Naive thymus-derived CD8-positive, alpha-beta T cell (primary cell): ENCODE results near the gene DDIAS. TPM values are rescaled to one million over a fixed set of nuclear protein-coding genes. Genes with fewer than 3 reads are reported as not detected.

Experiments
- ATAC-seq, 2 donors: fragments of 150-1000 bp; cut with Tn5 transposase in 1 of 2; sonication (Bioruptor Pico), chemical (Tn5 transposase) in 1 of 2; 1 replicate in 1 of 2; 2 replicates in 1 of 2; pipeline ENCODE4 v1.10.0; 2021; ENCODE audit warnings: mild to moderate bottlenecking in 2 of 2, moderate library complexity in 2 of 2
- POLR2A ChIA-PET: fragments of 350-600 bp; sonication (Branson Sonifier 250); formaldehyde crosslinking; loops from one replicate; lab custom pipeline; 2021; ENCODE audit warnings: antibody characterized with exemption; lab: Charles Lee
- DNase-seq, 10 donors: peaks; one replicate each; pipeline versions ENCODE4 v3.0.0 to v3.0.0-alpha.2; 2020 to 2022
- H3K27ac Mint-ChIP-seq, 10 donors: one replicate each; pipeline ENCODE4 v1.8.0; 2020 to 2022; ENCODE audit warnings: mild to moderate bottlenecking in 10 of 10, mixed read lengths in 10 of 10, moderate library complexity in 4 of 10, inconsistent platforms in 1 of 10
- H3K27me3 Mint-ChIP-seq, 5 donors: one replicate each; pipeline ENCODE4 v1.8.0; 2021 to 2022; ENCODE audit warnings: mixed read lengths in 5 of 5
- H3K36me3 Mint-ChIP-seq, 3 donors: one replicate each; pipeline ENCODE4 v1.8.0; 2020 to 2022; ENCODE audit warnings: mixed read lengths in 3 of 3, mild to moderate bottlenecking in 2 of 3, inconsistent platforms in 1 of 3
- H3K4me1 Mint-ChIP-seq, 4 donors: one replicate each; pipeline ENCODE4 v1.8.0; 2021 to 2022; ENCODE audit warnings: mixed read lengths in 4 of 4
- H3K4me3 Mint-ChIP-seq, 10 donors: one replicate each; pipeline ENCODE4 v1.8.0; 2020 to 2022; ENCODE audit warnings: mild to moderate bottlenecking in 10 of 10, mixed read lengths in 10 of 10, moderate library complexity in 6 of 10, inconsistent platforms in 1 of 10
- H3K9me3 Mint-ChIP-seq, 9 donors: one replicate each; pipeline ENCODE4 v1.8.0; 2020 to 2022; ENCODE audit warnings: mixed read lengths in 9 of 9, mild to moderate bottlenecking in 3 of 9, inconsistent platforms in 1 of 9, moderate library complexity in 1 of 9
- polyA plus RNA-seq, 3 donors: library from polyadenylated mRNA; unstranded; fragments of 300-500 nt; fragmentation: Illumina TruSeq; gene quantifications; one replicate each; pipeline ENCODE4 v1.2.3, GENCODE V29; 2021
- total RNA-seq, 8 experiments: library from RNA in 2 of 8; stranded (reverse) in 2 of 8; gene quantifications; one replicate each; pipeline ENCODE4 v1.2.3 and lab custom pipeline; 2021 to 2026

Gene DDIAS
- total and polyA plus RNA-seq, 5 experiments from 2014 or later = 0.59 to 3.1 (median 2.3) TPM

DNA sequence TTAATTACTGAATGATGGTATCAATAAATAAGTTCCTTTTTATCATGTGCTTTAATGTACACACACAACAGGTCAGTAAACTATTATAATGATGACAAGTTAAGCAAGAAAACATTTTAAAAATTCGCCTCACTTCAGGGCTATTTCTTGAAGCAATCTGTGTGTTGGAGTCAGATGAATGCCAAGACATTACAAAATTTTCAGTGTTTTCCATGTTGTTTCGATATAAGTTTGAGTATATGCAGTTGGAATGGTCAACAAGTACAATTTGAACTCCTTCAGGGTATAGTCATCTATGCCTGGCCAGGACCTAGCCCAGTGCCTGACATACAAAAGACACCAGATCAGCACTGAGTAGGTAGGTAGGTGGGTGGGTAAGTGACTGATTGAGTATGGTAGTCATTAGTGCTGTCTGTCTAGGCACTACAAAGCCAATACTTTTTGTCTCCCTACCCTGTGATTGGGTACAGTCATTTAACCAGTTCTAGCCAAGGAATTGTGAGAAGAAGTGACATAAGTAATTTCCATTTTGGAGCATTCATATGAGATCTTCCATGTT, 8.8 kb upstream of the DDIAS start:
- Mint-ChIP-seq H3K27ac (no peak overlapping the region), H3K4me1 (peaks cover 8 to 26% (median 18%) of the 10 kb centered on the region in 4 donors), H3K27me3 (no peaks in the 10 kb centered on the region), H3K9me3 (no peaks in the 10 kb centered on the region), H3K36me3 (peaks cover 0 to 2% (median 0%) of the 10 kb centered on the region in 3 donors), H3K4me3 (no peak overlapping the region)
- DNase-seq (no peak), ATAC-seq (no peak)
- POLR2A ChIA-PET = no interaction called here

DNA sequence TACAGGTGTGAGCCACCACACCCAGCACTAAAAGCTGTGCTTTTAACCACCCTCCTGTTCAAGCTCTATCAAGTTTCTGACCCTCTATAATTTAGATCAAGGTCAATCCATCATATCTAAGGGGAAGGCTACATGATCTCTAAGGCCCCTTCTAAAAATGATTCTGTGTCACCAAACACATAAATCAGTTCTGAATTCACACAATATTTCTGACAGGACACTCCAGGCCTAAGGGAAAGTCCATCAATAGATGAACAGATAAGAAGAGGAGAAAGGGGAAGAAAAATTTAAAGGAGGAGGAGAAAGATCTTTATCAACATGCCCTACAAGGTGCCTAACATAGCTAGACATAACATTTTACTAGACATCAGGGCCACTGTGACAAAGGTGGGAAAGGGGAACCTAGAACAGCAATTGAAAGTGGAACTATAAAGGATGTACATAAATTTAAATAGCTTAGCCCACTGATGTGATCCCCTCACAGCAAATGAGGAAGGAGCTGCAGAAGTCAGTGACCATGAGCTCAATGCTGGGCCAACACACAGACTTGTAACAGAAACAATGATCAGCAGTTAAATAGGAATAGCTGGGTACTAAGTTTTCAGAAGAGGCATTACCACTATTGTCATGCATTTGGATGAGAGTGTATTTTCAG, 6.0 kb upstream of the DDIAS start:
- ATAC-seq (no peak), DNase-seq (no peak)
- Mint-ChIP-seq H3K4me1 (peaks cover 20 to 51% (median 36%) of the 10 kb centered on the region in 4 donors), H3K9me3 (no peaks in the 10 kb centered on the region), H3K27ac (peak overlapping the region in 7 of 10 donors; percentile 2 to 78 (median 61)), H3K36me3 (peaks cover 0 to 2% (median 0%) of the 10 kb centered on the region in 3 donors), H3K4me3 (peak overlapping the region in 1 of 10 donors; percentile 48), H3K27me3 (no peaks in the 10 kb centered on the region)
- POLR2A ChIA-PET = interaction anchor here (0.8 kb wide), 1 partner anchor 390 kb away, joined by 5 read pairs; the partner anchor contains the start of gene CCDC90B

DNA sequence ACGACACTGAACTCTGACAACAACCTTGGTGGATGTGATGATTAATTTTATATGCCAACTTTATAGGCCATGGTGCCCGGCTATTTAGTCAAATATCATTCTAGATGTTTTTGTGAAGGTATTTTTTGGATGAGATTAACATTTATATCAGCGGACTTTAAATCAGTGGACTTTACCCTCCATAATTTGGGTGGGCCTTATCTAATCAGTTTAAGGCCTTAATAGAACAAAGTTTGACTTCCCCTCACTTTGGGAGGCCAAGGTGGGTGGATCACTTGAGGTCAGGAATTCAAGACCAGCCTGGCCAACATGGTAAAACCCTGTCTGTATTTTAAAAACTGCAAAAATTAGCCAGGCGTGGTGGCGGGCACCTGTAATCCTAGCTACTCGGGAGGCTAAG, 5.4 kb upstream of the DDIAS start:
- no peak for ATAC-seq

DNA sequence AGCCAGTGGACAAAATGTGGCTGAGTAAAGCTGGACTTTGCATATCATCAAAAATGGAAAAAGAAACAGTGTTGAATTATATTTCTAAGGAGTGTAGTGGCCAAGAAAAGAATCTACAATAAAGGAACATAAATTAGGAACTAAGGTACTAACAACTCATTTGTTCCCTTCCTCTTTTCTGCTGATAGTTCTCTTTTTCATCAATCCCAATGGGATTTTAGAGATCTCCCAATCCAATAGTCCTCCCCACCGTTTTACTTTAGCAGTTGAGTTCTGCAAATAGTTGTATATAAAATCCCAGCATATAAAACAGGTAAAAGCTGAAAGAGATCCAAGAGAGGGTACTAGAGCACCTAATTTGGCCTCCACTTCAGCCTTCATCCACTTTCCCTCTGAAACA, 3.3 kb upstream of the DDIAS start:
- POLR2A ChIA-PET = no interaction called here
- Mint-ChIP-seq H3K27me3 (no peaks in the 10 kb centered on the region), H3K4me1 (peaks cover 29 to 60% (median 51%) of the 10 kb centered on the region in 4 donors), H3K27ac (peak overlapping the region in 4 of 10 donors; percentile 16 to 77 (median 46)), H3K36me3 (peaks cover 0 to 2% (median 0%) of the 10 kb centered on the region in 3 donors), H3K4me3 (peak overlapping the region in 4 of 10 donors; percentile 39 to 90 (median 41)), H3K9me3 (no peaks in the 10 kb centered on the region)
- ATAC-seq (no peak), DNase-seq (no peak)

More for the DNA sequence above, 5.4 kb upstream of the DDIAS start:
- peak overlapping the region in 2 of 10 donors; percentile 17 to 64 for H3K27ac Mint-ChIP-seq
- POLR2A ChIA-PET = interaction anchor here (0.8 kb wide), 1 partner anchor 390 kb away, joined by 5 read pairs; the partner anchor contains the start of gene CCDC90B
- no peaks in the 10 kb centered on the region for H3K9me3 Mint-ChIP-seq
- DNase-seq = no peak
- H3K27me3 Mint-ChIP-seq = no peaks in the 10 kb centered on the region
- H3K36me3 Mint-ChIP-seq = peaks cover 0 to 2% (median 0%) of the 10 kb centered on the region in 3 donors
- peaks cover 23 to 52% (median 39%) of the 10 kb centered on the region in 4 donors for H3K4me1 Mint-ChIP-seq
- H3K4me3 Mint-ChIP-seq = peak overlapping the region in 1 of 10 donors; percentile 29

DNA sequence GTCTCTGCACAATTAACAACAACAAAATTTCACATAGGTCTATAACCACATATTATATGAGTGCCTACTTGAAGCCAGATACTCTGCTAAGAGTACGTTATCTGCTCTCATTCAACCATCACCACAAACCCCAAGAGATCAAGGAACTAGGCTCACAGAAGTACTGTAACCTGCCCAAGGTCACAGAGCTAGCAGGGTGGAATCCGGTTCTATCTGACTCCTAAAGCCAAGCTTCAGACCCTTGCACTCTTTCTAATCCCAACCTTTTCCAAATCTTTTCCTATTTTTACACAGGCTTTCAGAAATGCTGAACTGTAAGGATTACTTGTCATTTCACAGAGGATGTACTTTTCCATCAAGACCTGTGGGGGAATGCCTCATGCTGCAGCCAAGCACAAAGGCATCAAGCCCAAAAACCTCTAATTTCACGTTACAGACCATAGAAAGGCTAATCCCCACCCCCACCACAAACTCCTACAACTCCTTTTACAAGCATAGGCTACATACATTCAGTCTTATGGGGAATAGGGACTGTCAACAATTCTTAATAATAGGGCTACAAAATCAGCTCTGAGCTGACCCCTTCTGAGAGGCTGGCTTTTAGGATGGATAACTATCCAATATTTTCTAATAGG, 2.2 kb upstream of the DDIAS start:
- peaks cover 29 to 60% (median 51%) of the 10 kb centered on the region in 4 donors for H3K4me1 Mint-ChIP-seq
- H3K27ac Mint-ChIP-seq = peak overlapping the region; percentile 86 to 100 (median 98)
- DNase-seq (peak in 9 of 10 donors; percentile 11 to 80 (median 52)), ATAC-seq (peak; percentile 28 to 47)
- peak overlapping the region; percentile 90 to 100 (median 100) for H3K4me3 Mint-ChIP-seq
- H3K9me3 Mint-ChIP-seq = no peaks in the 10 kb centered on the region
- no peaks in the 10 kb centered on the region for H3K27me3 Mint-ChIP-seq
- POLR2A ChIA-PET = interaction anchor here (0.6 to 3.5 kb wide), 7 partner anchors 32 to 393 kb away, joined by 3 to 69 read pairs (median 5); partner anchors contain the start of genes ANKRD42, CCDC90B, PCF11 and RAB30
- H3K36me3 Mint-ChIP-seq = peaks cover 0 to 2% (median 0%) of the 10 kb centered on the region in 3 donors

DNA sequence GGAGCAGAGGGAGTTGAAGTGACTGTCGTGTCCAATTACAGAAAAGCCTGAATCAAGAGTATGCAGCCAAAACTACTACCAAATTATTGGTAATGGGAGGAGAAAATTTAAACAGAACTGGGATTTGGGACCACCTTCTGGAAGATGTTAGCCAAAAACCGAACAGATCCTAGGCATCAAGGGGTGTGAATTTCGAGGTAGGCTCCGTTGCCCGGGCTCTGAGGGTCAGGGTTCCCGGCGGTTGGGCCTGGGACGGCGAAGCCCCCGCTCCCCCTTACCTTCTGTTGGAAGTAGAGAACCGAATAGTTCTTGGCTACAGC, 1.6 kb upstream of the DDIAS start:
- POLR2A ChIA-PET = interaction anchor here (0.6 to 3.5 kb wide), 19 partner anchors 10 to 393 kb away, joined by 3 to 69 read pairs (median 6); partner anchors contain the start of genes ANKRD42, CCDC90B and PCF11
- Mint-ChIP-seq H3K27me3 (no peaks in the 10 kb centered on the region), H3K27ac (peak overlapping the region; percentile 92 to 100 (median 100)), H3K4me1 (peaks cover 29 to 60% (median 51%) of the 10 kb centered on the region in 4 donors), H3K36me3 (peaks cover 0 to 2% (median 0%) of the 10 kb centered on the region in 3 donors), H3K9me3 (no peaks in the 10 kb centered on the region), H3K4me3 (peak overlapping the region; percentile 90 to 100 (median 100))
- DNase-seq (peak in 1 of 10 donors; percentile 6), ATAC-seq (no peak)

DNA sequence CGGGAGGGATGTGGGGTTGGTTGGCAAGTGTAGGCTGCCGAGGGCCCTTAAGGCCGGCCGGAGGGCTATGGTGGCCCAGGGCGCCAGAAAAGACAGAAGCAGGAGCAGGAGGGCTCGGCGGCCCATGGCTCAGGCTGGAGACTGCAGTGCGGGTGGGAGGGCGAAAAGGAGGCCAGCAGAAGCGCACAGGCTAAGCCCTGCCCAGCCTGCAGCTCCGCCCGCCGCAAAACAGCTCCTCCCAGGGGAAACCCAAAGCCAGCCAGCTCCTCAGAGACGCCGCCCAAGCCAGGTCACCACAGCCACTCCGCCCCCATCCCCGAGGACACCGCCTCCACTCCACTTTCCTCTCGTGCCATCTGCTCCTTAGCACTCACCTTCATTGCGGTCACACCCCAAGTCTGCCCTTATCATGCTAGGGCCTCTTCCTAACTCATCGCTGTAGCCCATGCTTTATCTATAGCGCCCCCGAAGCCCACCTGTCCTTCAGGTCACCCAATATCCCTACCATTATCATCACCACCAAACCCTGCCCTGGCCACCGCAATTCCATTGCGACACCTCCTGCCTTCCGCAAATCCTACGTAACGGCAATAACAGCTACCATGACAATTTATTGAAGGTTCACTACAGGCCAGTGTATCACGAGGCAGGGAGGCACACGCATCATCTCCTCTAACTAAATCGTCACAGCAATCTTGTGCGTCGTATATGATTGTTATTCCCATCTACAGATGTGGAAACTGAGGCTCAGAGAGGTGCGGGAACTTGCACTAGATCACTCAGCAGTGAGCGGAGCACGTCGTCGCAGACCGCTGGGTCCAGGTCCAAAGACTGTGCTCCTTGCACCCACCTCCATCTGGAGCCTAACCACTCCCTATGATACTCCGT, 1.0 kb upstream of the DDIAS start, which contains the start of gene PRCP:
TSS of gene PRCP (minus strand) at position 154 of the 888 bp plus-strand sequence. CDS start at position 126, 28 bp downstream.
- Mint-ChIP-seq H3K4me3 (peak within 1 kb of the TSS; percentile 90 to 100 (median 100)), H3K9me3 (no peaks in the 10 kb centered on the region), H3K36me3 (peaks cover 0 to 2% (median 0%) of the 10 kb centered on the region in 3 donors), H3K4me1 (peaks cover 26 to 55% (median 49%) of the 10 kb centered on the region in 4 donors), H3K27ac (peak within 1 kb of the TSS; percentile 92 to 100 (median 100)), H3K27me3 (no peaks in the 10 kb centered on the region)
- DNase-seq = peak; percentile 82 to 95 (median 91)
- peak; percentile 71 to 76 for ATAC-seq
- POLR2A ChIA-PET = interaction anchor here (0.7 to 3.5 kb wide), 34 partner anchors 11 to 392 kb away, joined by 3 to 69 read pairs (median 6); partner anchors contain the start of genes ANKRD42, CCDC90B, PCF11 and RAB30

DNA sequence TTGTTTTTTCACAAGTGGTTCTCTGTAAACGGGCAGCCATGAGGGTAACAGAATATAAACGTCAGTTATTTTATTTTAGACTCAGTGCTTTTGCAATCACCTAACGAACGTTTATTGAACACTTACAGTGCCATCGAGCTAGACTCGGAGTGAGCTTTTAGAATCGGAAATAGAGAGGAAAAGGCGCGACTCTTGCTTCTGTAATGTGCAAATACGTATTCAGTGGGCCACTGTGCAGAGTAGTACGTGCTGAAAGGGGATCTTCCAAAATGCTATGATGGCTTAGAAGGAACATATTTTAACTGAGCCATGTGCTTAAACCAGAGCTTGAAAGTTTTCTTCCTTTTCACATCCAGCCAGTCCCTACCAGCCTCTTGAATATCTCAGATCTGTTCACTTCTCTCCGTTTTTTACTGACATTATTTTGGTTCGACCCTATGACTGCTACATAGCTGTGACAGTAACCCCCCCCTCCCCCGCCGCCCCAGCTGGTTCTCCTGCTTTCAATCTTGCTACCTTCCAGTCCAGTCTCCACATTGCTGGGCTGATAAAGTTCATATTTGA, 468 bp downstream of the DDIAS start:
- no peak for DNase-seq

DNA sequence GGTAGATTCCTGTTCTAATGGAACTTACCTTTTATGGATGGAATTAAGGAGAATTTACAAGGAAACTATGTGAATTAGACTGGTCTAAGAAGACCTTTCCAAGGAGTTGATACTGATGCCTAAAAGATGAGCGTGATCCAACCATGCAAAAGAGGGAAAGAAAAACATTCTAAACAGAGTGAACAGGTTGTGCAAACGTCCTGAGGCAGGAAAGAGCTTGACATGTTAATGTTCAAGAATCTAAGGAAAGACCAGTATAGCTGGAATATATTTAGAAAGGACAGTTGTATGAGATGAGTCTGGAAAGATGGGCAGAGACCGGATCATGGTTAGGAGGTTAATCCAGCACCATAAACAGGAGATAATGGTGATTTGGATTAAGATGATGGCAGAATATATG, 1.3 kb downstream of the DDIAS start:
- POLR2A ChIA-PET = interaction anchor here (3.2 kb wide), 1 partner anchor 172 kb away, joined by 12 read pairs; no protein-coding TSS in a partner anchor
- Mint-ChIP-seq H3K4me3 (peak overlapping the region in 8 of 10 donors; percentile 39 to 100 (median 94)), H3K4me1 (peaks cover 23 to 52% (median 49%) of the 10 kb centered on the region in 4 donors), H3K27me3 (no peaks in the 10 kb centered on the region), H3K27ac (peak overlapping the region in 7 of 10 donors; percentile 29 to 100 (median 99)), H3K36me3 (no peaks in the 10 kb centered on the region), H3K9me3 (no peaks in the 10 kb centered on the region)
- ATAC-seq (no peak), DNase-seq (no peak)

More for the DNA sequence above, 468 bp downstream of the DDIAS start:
- H3K27ac Mint-ChIP-seq = peak overlapping the region; percentile 92 to 100 (median 100)
- H3K36me3 Mint-ChIP-seq = no peaks in the 10 kb centered on the region
- H3K27me3 Mint-ChIP-seq = no peaks in the 10 kb centered on the region
- H3K4me3 Mint-ChIP-seq = peak overlapping the region; percentile 90 to 100 (median 100)
- no peaks in the 10 kb centered on the region for H3K9me3 Mint-ChIP-seq
- peak in 1 of 2 donors; percentile 4 for ATAC-seq
- POLR2A ChIA-PET = interaction anchor here (0.7 to 3.5 kb wide), 26 partner anchors 9 to 384 kb away, joined by 3 to 69 read pairs (median 7); partner anchors contain the start of genes ANKRD42, CCDC90B, PCF11 and RAB30
- H3K4me1 Mint-ChIP-seq = peaks cover 23 to 53% (median 49%) of the 10 kb centered on the region in 4 donors

DNA sequence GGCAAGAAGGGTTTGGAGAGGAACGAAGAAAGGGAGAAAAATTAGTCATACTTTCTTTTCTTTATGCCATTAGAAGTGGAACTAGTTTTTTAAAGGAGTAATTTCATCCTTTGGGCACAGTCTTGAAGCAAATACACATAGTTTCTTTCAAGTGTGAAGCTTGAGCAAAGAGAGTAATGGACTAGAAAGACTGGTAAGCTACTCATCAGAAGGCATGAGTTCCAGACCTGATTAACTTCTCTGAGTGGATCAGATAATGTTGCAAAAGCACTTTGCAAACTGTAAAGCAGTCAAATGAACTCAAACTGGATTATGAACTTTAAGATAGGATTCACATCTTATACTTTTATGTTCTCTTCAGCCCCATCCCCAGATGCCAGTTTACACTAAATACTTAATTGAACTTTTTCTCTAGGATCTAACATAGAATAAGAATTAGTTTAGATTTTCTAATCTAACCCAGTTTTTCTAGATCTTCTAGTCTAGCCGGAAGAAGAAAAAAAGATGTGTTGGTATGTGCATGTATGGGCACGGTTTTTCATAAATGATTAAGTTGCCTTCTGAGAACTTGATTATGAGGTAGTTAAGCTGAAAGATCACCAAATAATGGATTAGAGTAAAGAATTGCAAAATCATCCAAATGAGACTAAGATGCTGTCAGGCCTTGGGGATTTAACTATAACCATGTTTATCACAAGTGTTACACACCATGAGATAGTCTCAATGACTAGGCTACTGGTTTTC, 2.5 kb downstream of the DDIAS start:
- peaks cover 22 to 61% (median 51%) of the 10 kb centered on the region in 4 donors for H3K4me1 Mint-ChIP-seq
- DNase-seq (no peak), ATAC-seq (no peak)
- POLR2A ChIA-PET = no interaction called here
- H3K36me3 Mint-ChIP-seq = no peaks in the 10 kb centered on the region
- H3K27me3 Mint-ChIP-seq = no peaks in the 10 kb centered on the region
- no peak overlapping the region for H3K4me3 Mint-ChIP-seq
- H3K9me3 Mint-ChIP-seq = no peaks in the 10 kb centered on the region
- no peak overlapping the region for H3K27ac Mint-ChIP-seq
